Measurements from ENCODE around the gene ZNF576. TPM values are rescaled to one million over a fixed set of nuclear protein-coding genes. Genes with fewer than 3 reads are reported as not detected.

The ZNF576 gene
- total RNA-seq, 1 donor from 2014 or later: 6.2 TPM

DNA sequence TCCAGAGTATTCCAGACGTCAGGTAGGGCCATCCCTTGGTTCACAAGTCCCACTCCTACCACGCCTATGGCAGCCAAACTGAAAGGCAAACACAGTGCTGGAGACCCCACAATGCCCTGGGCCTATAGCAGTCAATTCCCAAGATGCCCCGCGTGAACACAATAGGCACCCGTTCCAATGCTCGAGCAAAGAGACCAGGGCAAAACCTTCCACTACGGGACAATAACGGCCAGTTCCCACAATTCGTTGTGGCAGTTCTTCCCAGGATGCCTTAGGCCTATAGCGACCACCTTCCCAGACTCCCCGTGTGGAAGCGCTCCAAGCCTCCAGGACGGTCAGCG, 22.5 kb downstream of the ZNF576 start:
- peak overlapping the region; percentile 70 for H3K4me3 ChIP-seq (ENCODE audit: low read depth, low read length)
- no peaks in the 10 kb centered on the region for H3K27me3 ChIP-seq (ENCODE audit: control insufficient read depth, insufficient read depth, low read length)
- no peaks in the 10 kb centered on the region for H3K36me3 ChIP-seq (ENCODE audit: control insufficient read depth, insufficient read depth, low read length)
- DNase-seq (ENCODE audit: low read depth): no peak
- TF ChIP-seq, protein P1, sequence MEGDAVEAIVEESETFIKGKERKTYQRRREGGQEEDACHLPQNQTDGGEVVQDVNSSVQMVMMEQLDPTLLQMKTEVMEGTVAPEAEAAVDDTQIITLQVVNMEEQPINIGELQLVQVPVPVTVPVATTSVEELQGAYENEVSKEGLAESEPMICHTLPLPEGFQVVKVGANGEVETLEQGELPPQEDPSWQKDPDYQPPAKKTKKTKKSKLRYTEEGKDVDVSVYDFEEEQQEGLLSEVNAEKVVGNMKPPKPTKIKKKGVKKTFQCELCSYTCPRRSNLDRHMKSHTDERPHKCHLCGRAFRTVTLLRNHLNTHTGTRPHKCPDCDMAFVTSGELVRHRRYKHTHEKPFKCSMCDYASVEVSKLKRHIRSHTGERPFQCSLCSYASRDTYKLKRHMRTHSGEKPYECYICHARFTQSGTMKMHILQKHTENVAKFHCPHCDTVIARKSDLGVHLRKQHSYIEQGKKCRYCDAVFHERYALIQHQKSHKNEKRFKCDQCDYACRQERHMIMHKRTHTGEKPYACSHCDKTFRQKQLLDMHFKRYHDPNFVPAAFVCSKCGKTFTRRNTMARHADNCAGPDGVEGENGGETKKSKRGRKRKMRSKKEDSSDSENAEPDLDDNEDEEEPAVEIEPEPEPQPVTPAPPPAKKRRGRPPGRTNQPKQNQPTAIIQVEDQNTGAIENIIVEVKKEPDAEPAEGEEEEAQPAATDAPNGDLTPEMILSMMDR (IDR thresholded peaks at IDR 0.05; ENCODE audit: insufficient read depth, low read length, poor library complexity, severe bottlenecking): no peak

DNA sequence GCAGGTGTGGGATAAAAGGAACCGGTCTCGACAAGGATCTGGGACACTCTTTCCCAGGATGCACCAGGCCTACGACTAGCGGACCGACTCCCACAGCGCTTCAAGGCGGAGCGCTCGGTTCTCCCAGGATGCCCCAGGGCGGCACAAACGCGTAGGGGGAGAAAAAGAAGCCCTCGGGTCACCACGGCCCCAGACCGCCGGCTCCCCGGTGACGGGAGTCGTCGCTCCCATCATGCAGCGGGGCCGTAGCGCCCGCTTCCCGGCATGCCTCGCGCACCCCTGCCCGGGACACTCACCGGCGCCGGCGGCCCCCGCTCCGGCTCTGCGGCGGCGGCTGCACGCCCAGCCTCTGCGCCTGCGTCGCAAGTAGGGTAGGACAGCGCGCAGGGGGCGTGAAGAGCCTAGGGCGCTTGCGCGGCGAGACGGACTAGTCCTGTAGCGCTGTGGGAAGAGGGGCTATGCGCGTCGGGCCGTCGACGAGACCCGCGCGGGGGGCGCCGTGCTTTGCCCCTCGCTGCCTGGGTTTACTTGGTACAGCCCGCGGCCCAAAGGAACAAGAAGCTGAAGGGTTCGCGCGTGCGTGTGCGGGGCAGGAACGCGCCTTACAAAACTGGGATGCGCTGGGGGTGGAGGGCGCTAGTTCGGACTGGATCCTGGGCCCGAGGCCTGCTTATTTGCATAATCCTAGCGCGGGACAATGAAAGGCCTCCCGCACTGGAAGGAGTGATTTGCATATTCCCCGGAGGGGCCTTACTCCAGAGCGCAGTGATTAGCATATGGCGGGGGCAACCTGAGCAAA, 23.1 kb downstream of the ZNF576 start, which contains the start of gene ZNF428:
ZNF428 (minus strand) TSS at position 368 of the 799 bp plus-strand sequence. CDS start 5,325 bp downstream, outside the sequence.
- TF ChIP-seq, protein P1 (IDR thresholded peaks at IDR 0.05; ENCODE audit: insufficient read depth, low read length, poor library complexity, severe bottlenecking): no peak
- H3K27me3 ChIP-seq (ENCODE audit: control insufficient read depth, insufficient read depth, low read length): no peaks in the 10 kb centered on the region
- peak; percentile 49 for DNase-seq (ENCODE audit: low read depth)
- peak within 1 kb of the TSS; percentile 70 for H3K4me3 ChIP-seq (ENCODE audit: low read depth, low read length)
- H3K36me3 ChIP-seq (ENCODE audit: control insufficient read depth, insufficient read depth, low read length): no peaks in the 10 kb centered on the region

- TF ChIP-seq, protein P1 (IDR thresholded peaks at IDR 0.05; ENCODE audit: insufficient read depth, low read length, poor library complexity, severe bottlenecking): no peak
- Histone ChIP-seq H3K27me3 (ENCODE audit: control insufficient read depth, insufficient read depth, low read length) (no peaks in the 10 kb centered on the region), H3K4me3 (ENCODE audit: low read depth, low read length) (peak overlapping the region; percentile 70), H3K36me3 (ENCODE audit: control insufficient read depth, insufficient read depth, low read length) (no peaks in the 10 kb centered on the region)
- DNase-seq (ENCODE audit: low read depth): no peak
Measured at GRCh38 chr19:43620061-43621001, 23.9 kb downstream of the ZNF576 start.

GRCh38 chr19:43622070-43622469, 25.7 kb downstream of the ZNF576 start:
- DNase-seq (ENCODE audit: low read depth): no peak
- H3K27me3 ChIP-seq (ENCODE audit: control insufficient read depth, insufficient read depth, low read length): no peaks in the 10 kb centered on the region
- H3K4me3 ChIP-seq (ENCODE audit: low read depth, low read length): no peak overlapping the region
- no peaks in the 10 kb centered on the region for H3K36me3 ChIP-seq (ENCODE audit: control insufficient read depth, insufficient read depth, low read length)
- TF ChIP-seq, protein P1 (IDR thresholded peaks at IDR 0.05; ENCODE audit: insufficient read depth, low read length, poor library complexity, severe bottlenecking): no peak

- Histone ChIP-seq H3K27me3 (ENCODE audit: control insufficient read depth, insufficient read depth, low read length) (no peaks in the 10 kb centered on the region), H3K36me3 (ENCODE audit: control insufficient read depth, insufficient read depth, low read length) (no peaks in the 10 kb centered on the region), H3K4me3 (ENCODE audit: low read depth, low read length) (no peak overlapping the region)
- TF ChIP-seq, protein P1 (IDR thresholded peaks at IDR 0.05; ENCODE audit: insufficient read depth, low read length, poor library complexity, severe bottlenecking): no peak
- no peak for DNase-seq (ENCODE audit: low read depth)
Measured at GRCh38 chr19:43622956-43623355, 26.6 kb downstream of the ZNF576 start.

Measured in kidney epithelial cell (primary cell).